Measurements from ENCODE around the gene AGPAT1.
"Not testable (repeated sequence)": the region's sequence is repeated elsewhere in the genome, so short reads cannot be mapped to it uniquely, and the experiment has no call there.

AGPAT1 gene

DNA sequence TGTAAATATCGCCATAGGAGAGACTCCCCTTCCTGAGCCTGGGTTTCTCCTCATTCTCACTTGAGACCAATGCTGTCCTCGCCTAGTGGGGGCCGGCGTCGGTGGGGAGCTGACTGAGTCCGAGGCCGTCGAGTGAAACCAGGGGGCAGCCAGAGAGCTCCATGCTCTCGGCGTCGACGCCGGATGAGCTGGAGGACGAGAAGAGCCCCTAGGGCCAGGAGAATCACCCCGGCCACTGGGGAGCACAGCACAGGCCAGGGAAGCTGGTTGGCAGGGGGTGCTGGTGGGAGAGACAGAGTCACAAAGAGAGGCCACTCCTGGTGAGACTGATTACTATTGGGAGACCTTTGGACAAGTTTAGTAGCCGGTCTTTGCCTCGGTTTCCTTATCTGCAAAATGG, 23.0 kb upstream of the AGPAT1 start:
- no peak for DNase-seq (ENCODE audit: low read depth, low spot score)

DNA sequence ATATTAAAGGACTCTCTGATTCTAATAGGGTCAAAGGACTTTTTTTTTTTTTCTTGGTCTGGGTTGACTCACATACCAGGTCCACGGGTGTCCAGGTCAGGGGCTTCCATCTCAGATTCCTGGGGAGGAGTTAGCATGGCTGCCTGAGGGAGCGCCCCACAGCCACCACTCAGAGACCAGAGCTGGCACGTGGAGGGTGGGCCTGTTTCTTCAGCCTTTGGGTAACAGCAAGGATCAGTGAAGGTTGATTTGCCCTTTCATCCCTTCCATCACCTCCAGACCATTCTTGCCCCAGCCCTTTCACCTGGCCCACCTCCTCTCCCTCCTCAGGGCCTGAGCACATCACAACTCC, 22.4 kb upstream of the AGPAT1 start:
- DNase-seq (ENCODE audit: low read depth, low spot score) = no peak

DNA sequence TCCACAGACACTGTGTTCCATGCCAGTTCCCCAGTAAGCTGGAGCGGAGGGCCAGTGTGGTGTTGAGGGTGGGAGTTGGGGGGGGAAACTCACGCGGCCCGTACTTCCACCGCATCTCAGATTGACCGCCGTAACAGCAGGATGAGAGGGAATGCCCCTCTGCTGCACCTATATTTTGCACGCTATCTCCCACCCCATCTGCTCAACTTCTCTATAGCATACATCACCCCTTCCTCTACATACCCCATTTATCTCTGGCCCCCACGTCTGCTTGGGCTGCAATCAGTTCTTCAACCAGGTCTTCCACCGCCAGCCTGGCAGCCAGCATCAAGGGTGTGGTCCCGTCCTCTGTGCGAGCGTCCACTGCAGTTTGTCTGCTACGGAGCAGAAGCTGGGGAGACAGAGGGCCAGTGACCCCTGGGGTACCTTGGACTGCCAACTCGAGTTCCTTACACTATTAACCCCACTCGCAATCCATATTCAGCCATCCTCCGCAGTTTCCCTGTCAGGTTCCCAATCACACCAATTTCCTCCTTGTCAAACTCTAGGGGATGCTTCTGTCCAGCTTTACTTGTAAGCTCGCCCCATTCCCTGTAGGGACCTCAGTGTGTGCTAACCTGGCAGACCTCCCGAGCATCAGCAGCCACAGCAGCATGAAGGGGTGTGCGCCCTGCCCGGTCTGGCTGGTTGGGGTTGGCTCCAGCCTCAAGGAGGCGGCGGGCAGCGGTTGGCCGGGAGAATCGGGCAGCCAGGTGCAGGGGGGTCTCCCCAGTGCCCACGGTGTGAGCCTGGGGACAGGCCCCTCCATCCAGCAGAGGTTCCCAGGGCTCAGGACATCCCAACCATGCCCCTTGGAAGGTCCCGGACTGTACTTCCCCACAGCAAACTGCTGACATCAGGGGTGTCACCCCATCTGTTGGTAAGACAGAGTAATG, 21.1 kb upstream of the AGPAT1 start:
- no peak for DNase-seq (ENCODE audit: low read depth, low spot score)

DNA sequence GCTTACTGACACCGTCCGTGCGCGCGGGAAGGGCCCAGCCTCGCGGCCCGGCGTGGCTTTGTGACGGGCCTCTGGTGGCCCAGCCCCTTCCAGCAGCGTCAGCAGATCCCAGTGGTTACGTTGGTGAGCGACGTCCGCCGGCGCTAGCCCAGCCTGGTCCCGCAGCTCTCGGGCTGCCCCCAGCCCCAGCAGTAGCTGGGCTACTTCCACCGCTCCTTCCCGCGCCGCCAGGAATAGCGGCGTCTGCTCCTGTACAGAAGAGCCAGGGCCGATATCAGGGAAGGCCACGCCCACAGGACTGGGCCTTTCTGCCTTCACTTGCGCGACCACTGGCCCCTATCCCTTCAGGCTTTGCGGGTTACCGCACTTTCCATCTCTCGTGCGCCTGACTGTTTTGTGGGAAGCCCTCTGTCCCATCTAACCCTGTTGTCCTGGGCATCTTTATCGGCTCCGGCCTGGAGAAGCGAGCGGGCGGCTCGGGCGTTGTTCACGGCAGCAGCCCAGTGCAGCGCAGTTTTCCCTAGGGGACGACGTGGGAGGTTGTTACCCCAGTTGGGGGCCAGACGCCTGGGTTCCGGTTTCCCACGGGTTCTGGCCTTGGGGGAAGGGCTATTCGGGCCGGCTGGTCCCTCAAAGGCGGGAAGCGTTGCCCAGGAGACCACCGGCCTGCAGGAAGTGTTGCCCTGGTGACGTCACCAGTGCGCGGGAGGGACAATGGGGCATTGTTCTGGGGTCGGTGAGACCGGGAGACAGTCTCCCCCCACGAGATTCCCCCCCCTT, 20.2 kb upstream of the AGPAT1 start:
- no peak for DNase-seq (ENCODE audit: low read depth, low spot score)

DNA sequence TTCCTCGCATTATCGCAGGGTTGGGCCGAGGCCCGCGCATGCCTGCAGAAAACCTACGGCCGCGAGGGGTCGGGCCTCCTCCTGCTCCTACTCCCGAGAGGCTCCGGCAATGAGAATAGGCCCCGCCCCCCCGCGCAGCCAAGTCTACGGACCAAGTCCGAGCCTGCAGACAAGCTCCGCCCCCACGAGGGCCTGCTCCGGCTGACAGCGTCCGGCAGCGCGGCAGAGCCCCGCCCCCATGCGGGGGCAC, 19.7 kb upstream of the AGPAT1 start:
- peak; percentile 96 for DNase-seq (ENCODE audit: low read depth, low spot score)

DNA sequence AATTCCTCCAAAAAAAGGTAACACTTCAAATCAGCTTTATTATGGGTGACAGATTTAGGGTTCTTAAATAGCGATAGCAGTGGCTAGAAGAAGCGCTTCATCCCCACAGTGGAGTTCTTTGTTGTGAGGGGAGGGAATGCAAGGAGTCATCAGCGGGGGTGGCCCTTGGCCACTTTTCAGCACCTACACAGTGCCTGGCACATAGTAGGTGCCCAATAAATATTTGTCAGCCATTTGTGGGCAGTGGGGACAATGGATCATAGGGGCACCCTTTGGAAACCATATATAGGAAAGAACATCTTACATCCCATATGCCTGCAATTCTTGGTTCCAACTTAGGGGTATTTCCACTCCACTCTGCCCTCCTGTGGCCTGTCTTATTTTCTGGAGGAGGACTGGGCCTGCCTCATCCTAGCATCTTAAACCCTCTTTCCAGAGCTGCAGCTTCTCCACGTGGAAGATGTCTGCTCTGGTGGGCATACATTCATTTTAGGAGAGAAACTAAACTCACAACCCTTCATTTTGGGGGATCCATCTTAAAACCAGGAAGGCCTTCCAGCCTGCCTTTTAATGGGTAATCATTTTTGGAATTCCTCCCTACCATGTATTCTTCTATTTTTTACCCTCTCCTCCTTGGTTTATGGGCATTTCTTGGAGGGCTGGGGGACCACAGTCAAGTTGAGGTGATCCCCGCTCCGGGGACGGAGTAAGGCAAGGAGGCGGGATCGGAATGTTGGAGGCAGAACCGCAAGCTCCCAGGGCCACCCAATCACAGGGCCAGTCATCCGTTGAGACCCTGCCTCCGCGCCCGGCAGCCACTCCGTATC, 19.2 kb upstream of the AGPAT1 start:
- no peak for DNase-seq (ENCODE audit: low read depth, low spot score)

DNA sequence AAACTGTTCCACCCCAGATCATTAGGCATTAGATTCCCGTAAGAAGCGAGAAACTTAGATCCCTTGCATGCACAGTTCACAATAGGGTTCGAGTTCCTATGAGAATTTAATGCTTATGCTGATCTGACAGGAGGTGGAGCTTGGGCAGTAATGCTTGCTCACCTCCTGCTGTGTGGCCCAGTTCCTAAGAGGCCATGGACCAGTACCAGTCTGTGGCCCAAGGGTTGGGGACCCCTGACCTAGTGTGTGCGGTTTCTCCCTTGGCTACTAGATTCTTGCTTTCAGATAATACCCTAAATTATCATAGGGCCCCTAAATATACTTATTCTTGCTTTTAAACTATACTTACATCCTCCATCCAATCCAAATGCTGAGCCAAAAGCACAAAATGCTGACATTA, 18.5 kb upstream of the AGPAT1 start:
- DNase-seq (ENCODE audit: low read depth, low spot score) = no peak

DNA sequence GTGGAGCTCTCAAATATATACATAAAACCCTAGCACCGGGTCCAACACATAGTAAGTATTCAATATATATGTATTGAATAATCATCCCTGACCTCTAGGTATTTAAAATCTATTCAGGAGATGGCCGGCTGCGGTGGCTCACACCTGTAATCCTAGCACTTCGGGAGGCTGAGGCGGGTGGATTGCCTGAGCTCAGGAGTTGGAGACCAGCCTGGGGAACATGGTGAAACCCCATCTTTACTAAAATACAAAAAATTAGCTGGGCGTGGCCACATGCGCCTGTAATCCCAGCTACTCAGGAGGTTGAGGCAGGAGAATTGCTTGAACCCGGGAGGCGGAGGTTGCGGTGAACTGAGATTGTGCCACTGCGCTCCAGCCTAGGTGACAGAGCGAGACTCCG, 17.2 kb upstream of the AGPAT1 start:
- DNase-seq (ENCODE audit: low read depth, low spot score) = not testable (repeated sequence)

DNA sequence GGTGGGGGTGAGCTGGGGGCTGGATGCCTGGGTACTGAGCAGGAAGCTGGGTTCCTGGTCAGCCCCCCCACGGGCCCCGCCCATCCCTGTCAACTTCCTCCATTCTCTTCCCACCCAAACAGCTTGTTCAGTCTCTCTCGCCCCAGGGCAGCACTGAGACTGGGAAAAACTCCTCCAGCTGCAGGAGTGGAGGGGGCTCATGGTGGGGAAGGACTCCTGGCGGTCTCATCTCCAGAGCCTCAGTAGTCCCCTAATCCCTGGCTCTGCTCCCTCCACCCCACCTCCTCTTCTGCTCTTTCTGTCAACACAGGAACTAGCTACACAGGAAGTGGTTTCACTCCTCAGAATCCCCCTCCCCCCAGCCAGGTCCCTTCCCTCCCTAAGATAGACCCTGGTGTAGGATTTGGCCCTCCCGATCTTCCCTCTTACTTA, 16.7 kb upstream of the AGPAT1 start, which contains the start of gene GPSM3:
TSS of gene GPSM3 (minus strand) at position 36 of the 432 bp plus-strand sequence. CDS start 130 bp downstream, outside the sequence.
- no peak for DNase-seq (ENCODE audit: low read depth, low spot score)

DNA sequence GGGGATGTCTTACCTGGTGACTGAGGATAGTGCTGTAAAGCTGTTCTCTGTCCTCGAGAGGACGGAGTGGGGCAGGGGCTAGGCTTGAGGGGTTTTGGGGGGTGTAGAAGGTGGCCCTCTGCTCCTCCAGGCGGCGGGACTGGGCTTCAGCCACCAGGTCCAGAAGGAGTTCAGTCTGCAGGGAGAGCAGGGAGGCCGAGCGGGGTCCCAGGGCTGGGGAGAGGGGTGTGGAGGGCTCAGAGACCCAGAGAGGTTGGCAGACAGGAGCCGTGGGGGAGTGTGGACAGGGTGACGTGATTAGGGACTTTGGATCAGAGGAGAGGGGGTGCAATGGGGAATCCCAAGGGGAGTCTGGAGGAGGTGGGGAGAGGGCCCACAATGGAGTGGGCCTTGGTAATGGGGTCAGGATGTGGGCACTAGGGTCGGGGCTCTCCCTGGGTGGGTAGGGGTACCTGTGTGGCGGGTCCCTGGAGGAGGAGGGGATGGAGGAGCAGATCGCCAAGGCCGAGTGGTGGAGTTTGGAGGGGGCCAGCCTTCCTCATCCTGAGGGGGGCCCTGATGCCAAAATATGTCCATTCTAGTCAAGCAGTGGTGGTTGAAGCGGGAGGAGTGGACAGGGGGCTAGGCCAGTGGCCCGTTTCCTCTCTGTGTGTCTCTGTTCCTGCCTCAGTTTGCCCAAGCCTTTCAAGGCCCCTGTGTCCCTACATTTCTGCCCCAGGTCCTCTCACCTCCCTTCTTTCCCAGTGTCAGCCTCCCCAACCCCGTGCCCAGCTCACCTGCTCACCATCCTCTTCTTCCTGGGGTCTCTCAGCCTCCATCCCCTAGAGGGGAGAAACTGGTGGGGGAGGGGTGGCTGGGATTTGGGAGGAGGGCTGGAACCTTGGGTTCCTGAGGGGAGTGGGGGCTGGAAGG, 16.1 kb upstream of the AGPAT1 start:
- DNase-seq (ENCODE audit: low read depth, low spot score) = no peak

DNA sequence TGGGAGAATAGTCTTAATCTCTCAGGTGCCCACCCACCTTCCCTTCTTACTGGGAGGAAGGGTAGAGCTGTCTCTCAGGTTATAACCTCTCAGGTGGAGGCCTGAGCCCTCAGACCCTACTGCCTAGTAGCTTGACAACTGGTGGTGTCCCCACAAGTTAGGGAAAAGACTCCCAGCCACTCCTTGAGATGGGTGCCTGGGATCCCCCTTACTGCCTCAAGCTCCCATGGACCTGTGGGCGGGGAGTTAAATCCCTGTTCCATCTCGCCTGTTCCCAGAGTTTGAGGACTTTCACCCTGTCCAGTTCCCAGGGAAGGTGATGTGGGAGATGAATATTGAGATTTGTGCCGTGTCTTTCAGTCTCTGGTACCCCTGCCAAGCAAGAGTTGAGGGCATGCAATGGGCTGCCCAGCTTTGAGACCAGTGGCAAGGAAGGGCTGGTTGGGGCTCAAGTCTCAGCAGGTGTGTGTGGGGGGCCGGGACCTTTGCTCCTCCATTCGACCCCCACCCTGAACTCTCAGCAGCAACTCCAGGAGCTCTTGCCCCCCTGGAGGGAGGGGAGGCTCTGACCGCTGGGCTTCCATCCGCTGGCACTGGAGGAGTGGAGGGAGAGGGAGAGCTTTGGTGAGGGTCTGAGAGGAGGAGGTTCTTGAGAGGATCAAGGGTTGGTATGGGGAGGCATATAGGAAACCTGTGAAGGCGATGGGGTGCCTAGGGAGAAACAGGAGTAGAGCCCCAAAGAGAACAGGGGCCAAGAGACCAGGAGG, 15.2 kb upstream of the AGPAT1 start:
- DNase-seq (ENCODE audit: low read depth, low spot score) = no peak

DNA sequence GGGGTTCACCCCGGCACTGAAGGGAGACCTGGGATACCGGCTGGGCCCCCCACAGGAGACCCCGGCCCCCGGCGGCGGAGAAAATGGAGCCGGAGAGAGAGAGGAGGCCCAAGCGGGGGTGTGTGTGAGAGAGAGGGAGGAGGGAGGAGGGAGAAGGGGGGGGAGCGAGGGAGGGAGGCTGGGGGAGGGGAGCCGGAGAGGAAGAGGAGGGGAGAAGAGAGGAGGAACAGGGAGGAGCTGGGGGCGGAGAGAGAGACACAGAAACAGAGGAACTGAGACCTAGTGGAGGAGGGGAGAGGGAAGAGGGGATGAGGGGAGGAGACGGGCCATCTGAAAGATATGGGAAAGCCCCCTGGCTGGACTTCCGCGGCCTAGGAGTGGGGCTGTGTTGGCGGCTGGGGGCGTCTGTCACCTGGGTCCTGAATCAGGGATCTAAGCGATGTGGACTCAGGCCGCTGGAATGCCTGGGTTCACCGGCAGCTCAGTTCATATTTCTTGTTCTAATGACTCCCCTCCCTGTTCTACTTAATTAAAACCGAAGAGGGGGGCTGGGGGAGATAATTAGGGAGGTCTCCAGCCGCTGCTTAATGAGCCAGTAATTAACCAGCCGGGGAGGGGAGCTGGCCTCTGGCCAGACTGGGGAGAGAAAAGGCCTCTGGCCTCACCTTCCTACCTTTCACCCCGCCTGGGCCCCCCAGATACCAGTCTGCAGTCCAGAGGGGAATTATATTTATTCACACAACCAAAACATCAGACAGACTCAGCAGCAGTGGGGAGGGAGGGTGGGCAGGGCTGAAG, 14.4 kb upstream of the AGPAT1 start, which contains the start of gene PBX2:
TSS of gene PBX2 (minus strand) at position 149 of the 798 bp plus-strand sequence. CDS start 287 bp downstream, outside the sequence.
- DNase-seq (ENCODE audit: low read depth, low spot score) = peak; percentile 78

DNA sequence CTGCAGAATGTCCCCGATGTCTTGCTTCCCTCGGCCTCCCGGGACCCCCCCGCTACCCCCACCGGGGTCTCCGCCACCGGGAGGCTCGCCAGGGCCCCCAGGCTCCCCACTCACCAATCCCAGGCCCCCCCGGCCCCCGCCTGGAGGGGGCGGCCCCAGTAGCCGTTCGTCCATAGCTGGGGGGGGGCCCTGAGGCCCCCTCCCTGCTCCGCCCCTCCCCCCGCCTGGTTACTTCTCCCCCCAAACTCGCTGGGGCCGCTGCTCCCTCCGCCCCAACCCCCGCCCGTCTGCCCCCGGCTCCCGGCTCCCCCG, 13.8 kb upstream of the AGPAT1 start:
- no peak for DNase-seq (ENCODE audit: low read depth, low spot score)

DNA sequence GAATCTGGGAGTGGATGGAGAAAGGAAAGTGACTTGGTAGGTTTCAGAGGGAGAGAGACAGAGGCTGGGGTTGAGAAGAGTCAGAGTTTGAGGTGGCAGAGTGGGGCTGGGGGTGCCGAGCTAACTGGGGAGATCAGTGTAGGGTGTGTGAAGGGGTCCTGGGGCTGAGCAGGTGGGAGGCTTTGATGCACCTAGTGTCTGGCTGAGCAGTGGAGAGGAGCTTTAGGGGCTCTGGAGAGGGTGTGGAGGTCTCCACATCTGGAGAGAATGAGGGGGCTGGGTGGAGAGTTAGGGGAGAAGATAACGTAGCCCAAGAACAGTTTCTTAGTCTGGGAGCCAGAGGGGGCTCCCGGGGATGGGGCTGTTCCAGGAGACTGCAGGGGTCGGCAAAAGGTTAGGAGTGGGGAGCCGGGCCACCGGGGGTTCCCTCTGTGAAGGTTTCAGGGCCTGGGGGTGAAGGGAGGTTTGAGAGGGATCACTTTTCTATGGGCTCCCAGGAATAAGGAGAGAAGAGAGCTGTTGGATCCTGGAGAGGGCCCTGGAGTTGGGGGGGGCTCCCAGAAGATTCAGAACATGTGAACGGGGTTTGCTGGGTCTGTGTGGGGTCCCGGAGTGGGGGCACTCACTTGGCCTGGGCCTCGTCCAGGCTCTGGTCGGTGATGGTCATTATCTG, 13.3 kb upstream of the AGPAT1 start:
- no peak for DNase-seq (ENCODE audit: low read depth, low spot score)

DNA sequence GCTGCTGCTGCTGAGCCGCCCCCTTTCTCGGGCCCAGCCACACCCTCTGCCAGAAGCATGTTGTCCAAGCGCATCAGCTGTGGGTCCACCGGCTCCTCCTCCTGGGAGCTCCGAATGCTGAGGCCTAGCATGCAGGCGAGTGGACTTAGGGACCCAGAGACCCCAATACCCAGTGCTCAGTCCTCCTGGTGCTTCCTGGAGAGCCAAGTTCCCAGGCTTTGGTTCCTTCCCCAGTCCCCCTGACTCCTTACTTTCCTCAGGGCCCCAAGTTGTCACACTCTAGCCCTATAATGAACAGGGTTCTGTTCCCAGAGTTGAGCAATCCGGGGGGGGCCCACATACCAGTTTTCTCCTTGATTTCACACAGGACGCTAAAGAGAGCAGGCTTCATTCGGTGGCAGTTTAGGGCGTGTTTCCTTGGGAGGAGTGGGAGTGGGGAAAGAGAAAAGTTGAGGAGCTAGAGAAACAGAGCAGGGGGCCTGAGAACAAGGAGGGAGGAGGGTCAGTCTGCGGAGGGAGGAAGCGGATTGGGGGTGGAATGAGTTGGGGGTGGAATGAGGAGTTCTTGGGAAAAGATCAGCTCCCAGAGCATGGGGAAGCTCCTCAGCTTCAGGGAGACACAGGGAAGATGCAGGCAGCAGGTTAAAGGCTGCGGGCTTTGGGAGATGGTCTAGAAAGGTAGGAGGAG, 12.6 kb upstream of the AGPAT1 start:
- no peak for DNase-seq (ENCODE audit: low read depth, low spot score)

DNA sequence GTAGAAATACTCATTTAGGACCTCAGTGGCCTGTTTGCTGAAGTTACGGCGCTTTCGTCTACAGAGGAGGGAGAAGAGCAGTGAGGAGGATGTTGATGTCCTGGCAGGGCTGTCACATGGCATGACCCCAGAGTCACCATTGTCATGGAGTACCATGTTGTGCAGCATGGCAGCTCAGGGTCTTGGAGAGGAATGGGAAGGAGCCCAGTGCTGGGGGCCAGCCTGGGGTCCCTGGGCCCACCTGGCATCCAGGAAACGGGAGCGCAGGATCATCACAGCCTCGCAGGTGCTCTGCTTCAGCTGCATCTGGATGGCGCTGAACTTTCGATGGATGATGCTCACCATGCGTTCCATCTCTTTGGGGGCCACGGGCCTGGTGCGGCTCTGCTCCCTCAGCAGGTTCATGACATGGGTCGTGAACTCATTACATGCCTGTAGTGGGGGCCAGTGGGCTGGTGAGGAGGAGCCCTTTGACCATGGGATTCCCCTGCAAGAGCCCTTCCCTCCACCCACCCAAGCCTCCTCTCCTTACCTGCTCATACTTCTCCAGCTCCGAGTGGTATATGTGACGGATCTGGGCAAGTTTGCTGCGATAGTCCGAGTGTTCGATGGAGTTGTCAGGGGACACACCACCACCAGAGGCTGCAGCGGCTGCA, 12.0 kb upstream of the AGPAT1 start:
- not testable (repeated sequence) for DNase-seq (ENCODE audit: low read depth, low spot score)

DNA sequence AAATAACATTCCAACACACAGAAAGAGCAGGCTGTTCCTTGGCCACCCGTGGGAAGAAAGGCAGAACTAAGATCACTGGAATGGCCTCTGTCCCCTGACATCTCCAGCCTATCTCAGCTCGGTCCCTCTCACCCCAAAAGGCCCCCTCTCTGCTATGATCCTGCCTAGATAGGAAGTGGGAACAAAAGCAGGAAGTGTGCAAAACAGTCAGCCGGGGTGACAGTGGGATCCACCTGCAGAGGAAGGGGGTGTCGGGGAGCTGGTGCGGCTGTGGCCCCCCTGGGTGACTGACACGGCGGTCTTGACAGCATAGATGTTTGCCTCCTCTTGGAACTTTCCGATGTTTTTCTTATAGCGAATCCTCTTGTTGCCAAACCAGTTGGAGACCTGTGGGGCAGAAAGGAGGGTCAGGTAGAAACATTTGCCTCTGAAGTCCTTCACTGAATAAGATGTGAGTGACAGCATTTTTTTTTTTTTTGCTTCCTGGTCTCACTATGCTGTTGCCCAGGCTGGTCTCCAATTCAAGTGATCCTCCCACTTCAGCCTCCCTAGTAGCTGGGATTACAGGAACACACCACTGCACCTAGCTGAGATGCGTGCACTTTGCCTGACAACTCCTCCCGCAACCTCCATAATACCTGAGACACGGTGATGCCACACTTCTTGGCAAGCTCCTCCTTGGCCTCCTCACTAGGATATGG, 11.3 kb upstream of the AGPAT1 start:
- DNase-seq (ENCODE audit: low read depth, low spot score) = no peak

Data from iPS DF 19.7 (cell line).